ENCODE measurements around the gene CRYL1. TPM values are rescaled to one million over a fixed set of nuclear protein-coding genes. Genes with fewer than 3 reads are reported as not detected.

CRYL1 gene
- total and polyA plus RNA-seq, 9 of the 15 experiments (the other 6 are each of a cell fraction or from before 2014, with no cell fraction given) = 1.0 to 6.9 (median 2.4) TPM

DNA sequence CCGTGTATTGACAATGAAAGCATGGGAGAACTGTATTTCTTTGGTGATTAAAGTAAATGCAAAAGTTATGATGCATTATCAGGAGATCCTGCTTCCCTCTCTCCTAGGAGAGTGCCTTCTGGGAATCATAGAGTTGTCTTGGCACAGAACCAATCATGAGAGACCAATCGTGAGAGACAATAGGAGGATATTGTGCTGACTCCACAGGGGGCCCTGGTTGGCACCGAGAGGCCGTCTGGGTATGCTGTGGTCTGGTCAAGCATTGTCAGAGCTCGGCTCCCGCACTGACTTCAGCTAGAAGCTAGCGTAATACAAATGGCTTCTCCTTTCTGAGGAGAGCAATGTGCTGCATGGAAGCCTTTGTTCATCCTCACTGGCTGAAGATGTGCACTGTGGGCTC is 162.1 kb downstream of the CRYL1 start (continued):
- TF ChIP-seq, protein P1, sequence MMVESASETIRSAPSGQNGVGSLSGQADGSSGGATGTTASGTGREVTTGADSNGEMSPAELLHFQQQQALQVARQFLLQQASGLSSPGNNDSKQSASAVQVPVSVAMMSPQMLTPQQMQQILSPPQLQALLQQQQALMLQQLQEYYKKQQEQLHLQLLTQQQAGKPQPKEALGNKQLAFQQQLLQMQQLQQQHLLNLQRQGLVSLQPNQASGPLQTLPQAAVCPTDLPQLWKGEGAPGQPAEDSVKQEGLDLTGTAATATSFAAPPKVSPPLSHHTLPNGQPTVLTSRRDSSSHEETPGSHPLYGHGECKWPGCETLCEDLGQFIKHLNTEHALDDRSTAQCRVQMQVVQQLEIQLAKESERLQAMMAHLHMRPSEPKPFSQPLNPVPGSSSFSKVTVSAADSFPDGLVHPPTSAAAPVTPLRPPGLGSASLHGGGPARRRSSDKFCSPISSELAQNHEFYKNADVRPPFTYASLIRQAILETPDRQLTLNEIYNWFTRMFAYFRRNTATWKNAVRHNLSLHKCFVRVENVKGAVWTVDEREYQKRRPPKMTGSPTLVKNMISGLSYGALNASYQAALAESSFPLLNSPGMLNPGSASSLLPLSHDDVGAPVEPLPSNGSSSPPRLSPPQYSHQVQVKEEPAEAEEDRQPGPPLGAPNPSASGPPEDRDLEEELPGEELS (CRISPR knock-in tag; IDR thresholded peaks at IDR 0.05; ENCODE audit: borderline replicate concordance) = no peak
- TF ChIP-seq, protein P2, sequence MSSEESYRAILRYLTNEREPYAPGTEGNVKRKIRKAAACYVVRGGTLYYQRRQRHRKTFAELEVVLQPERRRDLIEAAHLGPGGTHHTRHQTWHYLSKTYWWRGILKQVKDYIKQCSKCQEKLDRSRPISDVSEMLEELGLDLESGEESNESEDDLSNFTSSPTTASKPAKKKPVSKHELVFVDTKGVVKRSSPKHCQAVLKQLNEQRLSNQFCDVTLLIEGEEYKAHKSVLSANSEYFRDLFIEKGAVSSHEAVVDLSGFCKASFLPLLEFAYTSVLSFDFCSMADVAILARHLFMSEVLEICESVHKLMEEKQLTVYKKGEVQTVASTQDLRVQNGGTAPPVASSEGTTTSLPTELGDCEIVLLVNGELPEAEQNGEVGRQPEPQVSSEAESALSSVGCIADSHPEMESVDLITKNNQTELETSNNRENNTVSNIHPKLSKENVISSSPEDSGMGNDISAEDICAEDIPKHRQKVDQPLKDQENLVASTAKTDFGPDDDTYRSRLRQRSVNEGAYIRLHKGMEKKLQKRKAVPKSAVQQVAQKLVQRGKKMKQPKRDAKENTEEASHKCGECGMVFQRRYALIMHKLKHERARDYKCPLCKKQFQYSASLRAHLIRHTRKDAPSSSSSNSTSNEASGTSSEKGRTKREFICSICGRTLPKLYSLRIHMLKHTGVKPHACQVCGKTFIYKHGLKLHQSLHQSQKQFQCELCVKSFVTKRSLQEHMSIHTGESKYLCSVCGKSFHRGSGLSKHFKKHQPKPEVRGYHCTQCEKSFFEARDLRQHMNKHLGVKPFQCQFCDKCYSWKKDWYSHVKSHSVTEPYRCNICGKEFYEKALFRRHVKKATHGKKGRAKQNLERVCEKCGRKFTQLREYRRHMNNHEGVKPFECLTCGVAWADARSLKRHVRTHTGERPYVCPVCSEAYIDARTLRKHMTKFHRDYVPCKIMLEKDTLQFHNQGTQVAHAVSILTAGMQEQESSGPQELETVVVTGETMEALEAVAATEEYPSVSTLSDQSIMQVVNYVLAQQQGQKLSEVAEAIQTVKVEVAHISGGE (CRISPR knock-in tag; IDR thresholded peaks at IDR 0.05) = no peak
- TF ChIP-seq ZNF507 (tag; conservative IDR thresholded peaks at IDR 0.05) = no peak

DNA sequence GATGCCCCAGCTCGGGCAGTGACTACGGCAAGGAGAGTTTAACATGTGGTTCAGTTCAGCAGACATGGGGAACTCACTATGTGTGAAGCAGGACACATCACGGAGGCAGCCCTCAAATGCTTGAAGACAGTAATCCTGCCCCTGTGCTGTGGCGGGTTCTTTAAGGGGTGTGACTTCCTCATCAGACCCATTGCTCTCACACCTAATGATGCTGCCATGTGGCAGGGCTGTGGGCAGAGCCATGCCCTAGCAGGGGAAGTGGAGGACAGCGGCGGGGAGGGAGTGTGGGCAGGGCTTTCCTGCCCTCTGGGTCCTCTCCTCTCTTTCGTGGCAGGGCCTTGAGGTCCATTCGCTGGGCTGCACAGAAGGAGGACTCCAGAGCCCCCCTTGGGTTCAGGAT is 162.5 kb downstream of the CRYL1 start:
- no peak overlapping the region for H3K4me2 ChIP-seq (ENCODE audit: insufficient read depth, low read length)
- intact Hi-C loops (cut with micrococcal nuclease) = no loop called here
- no peak overlapping the region for H3K27ac ChIP-seq (ENCODE audit: extremely low read depth, low read depth, low read length)
- no peak for ATAC-seq
- in situ Hi-C loops (cut with MboI) = no loop called here
- H3K9me3 ChIP-seq (replicated peaks; ENCODE audit: control insufficient read depth, insufficient read depth, low read depth, low read length) = no peaks in the 10 kb centered on the region
- H3K4me1 ChIP-seq (replicated peaks in 1 of 2; ENCODE audit: control insufficient read depth in 2 of 2, insufficient read depth in 2 of 2, low read length in 2 of 2) = no peaks in the 10 kb centered on the region
- 0% methylated on average over 8 of the region's 8 CpGs for whole genome bisulfite sequencing (ENCODE audit: insufficient coverage, low coverage, missing lambda C conversion rate)
- BruUV-seq (replicated peaks) = no TSS peak
- no peaks in the 10 kb centered on the region for H4K20me1 ChIP-seq (replicated peaks; ENCODE audit: control insufficient read depth, insufficient read depth, low read length)
- ChIA-PET POLR2A (no interaction called here), CTCF (ENCODE audit: low intra/inter-chr PET ratio) (no interaction called here)
- no peak overlapping the region for H2AFZ ChIP-seq (ENCODE audit: low read depth, low read length)
- no peak for DNase-seq (ENCODE audit: extremely low read depth in 1 of 4, low spot score in 3 of 4)
- peaks cover 0 to 21% of the 10 kb centered on the region in 2 experiments; a peak in 1 of 5 replicates for H3K27me3 ChIP-seq (ENCODE audit: control insufficient read depth in 2 of 2, insufficient read depth in 2 of 2, low read length in 2 of 2)
- H3K4me3 ChIP-seq = no peak overlapping the region
- H3K9ac ChIP-seq (ENCODE audit: insufficient read depth in 1 of 2, low read depth in 2 of 2, low read length in 2 of 2) = no peak overlapping the region
- H3K36me3 ChIP-seq (ENCODE audit: control insufficient read depth, insufficient read depth, low read length) = no peaks in the 10 kb centered on the region
- H3K9me1 ChIP-seq (ENCODE audit: control insufficient read depth, insufficient read depth, low read length) = no peaks in the 10 kb centered on the region
- no peak for FAIRE-seq
- no peaks in the 10 kb centered on the region for H3K79me2 ChIP-seq (ENCODE audit: control insufficient read depth, insufficient read depth, low read length)
- TF ChIP-seq PHF21A (IDR thresholded peaks at IDR 0.05; ENCODE audit: borderline replicate concordance, low read depth) = no peak
- TF ChIP-seq, protein P3, sequence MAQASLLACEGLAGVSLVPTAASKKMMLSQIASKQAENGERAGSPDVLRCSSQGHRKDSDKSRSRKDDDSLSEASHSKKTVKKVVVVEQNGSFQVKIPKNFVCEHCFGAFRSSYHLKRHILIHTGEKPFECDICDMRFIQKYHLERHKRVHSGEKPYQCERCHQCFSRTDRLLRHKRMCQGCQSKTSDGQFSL (CRISPR knock-in tag; IDR thresholded peaks at IDR 0.05) = no peak
- TF ChIP-seq, protein P3 (tag; IDR thresholded peaks at IDR 0.05) = no peak
- no peak for TF ChIP-seq POLR2G (IDR thresholded peaks at IDR 0.05; ENCODE audit: low read depth, low read length)
- TF ChIP-seq ZBTB8A (IDR thresholded peaks at IDR 0.05; ENCODE audit: partially characterized antibody) = no peak
- no peak for TF ChIP-seq CHD1 (IDR thresholded peaks at IDR 0.05; ENCODE audit: low read length)
- TF ChIP-seq, protein P4, sequence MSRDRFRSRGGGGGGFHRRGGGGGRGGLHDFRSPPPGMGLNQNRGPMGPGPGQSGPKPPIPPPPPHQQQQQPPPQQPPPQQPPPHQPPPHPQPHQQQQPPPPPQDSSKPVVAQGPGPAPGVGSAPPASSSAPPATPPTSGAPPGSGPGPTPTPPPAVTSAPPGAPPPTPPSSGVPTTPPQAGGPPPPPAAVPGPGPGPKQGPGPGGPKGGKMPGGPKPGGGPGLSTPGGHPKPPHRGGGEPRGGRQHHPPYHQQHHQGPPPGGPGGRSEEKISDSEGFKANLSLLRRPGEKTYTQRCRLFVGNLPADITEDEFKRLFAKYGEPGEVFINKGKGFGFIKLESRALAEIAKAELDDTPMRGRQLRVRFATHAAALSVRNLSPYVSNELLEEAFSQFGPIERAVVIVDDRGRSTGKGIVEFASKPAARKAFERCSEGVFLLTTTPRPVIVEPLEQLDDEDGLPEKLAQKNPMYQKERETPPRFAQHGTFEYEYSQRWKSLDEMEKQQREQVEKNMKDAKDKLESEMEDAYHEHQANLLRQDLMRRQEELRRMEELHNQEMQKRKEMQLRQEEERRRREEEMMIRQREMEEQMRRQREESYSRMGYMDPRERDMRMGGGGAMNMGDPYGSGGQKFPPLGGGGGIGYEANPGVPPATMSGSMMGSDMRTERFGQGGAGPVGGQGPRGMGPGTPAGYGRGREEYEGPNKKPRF (IDR thresholded peaks at IDR 0.05; ENCODE audit: low read depth, low read length) = no peak
- TF ChIP-seq TEAD2 (tag; IDR thresholded peaks at IDR 0.05) = no peak
- TF ChIP-seq KDM2B (CRISPR knock-in tag; IDR thresholded peaks at IDR 0.05) = no peak

Data from K562 (cell line).